ENCODE results near the gene GTSE1. TPM values are rescaled to one million over a fixed set of nuclear protein-coding genes. Genes with fewer than 3 reads are reported as not detected.

GTSE1 gene
- total and polyA plus RNA-seq, 2 of the 13 experiments (the other 11 are each of a cell fraction or from before 2014, with no cell fraction given): 10.7 to 13.5 TPM

DNA sequence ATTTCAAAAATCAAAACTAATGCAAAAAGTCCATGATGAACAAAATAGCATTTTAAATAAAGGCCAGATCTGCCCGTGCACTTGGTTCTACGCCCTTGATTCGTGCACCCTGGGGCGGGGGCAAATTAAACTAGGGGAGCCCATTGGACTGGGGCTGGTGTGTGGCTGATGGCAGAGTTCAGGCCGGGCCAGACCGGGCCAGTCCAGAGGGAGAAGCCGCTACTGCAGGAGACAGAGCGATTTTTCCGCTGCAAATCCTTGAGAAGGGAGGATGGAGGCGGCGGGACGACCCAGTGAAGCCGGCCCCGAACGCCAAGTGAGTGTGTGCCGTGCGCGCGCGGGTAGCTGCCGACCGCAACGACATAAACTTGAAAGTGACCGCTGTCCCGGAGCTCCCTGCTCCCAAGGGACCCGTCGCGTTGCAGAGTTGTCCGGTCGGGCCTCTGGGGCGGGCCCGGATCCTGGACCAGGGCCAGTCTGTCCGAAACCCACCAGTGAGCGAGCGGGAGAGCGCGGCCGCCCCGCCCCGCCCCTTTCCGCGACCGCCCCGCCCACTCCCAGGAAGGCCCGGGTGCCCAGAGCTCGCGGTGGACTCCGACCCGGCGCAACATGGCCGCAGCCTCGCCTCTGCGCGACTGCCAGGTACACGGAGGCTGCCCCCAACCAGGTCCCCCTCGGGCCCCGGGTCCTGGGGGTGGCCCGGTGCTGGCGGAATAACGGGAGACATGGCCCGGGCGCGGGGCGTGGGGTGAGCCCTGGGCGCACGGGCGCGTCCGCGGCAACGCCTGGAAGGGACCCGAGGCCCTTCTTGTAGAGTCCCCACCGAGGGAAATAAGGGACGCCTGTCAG lies 29.0 kb upstream of the GTSE1 start, which contains the start of gene TTC38 (continued):
- TF ChIP-seq ZNF704 (CRISPR knock-in tag; IDR thresholded peaks at IDR 0.05; ENCODE audit: borderline replicate concordance): no peak; the same call in 1 of the 2 replicates
- no peak for TF ChIP-seq SUZ12 (IDR thresholded peaks at IDR 0.05; ENCODE audit: low read depth, low read length)
- TF ChIP-seq ZNF550 (CRISPR knock-in tag; IDR thresholded peaks at IDR 0.05; ENCODE audit: borderline replicate concordance): no peak
- TF ChIP-seq, protein P1, sequence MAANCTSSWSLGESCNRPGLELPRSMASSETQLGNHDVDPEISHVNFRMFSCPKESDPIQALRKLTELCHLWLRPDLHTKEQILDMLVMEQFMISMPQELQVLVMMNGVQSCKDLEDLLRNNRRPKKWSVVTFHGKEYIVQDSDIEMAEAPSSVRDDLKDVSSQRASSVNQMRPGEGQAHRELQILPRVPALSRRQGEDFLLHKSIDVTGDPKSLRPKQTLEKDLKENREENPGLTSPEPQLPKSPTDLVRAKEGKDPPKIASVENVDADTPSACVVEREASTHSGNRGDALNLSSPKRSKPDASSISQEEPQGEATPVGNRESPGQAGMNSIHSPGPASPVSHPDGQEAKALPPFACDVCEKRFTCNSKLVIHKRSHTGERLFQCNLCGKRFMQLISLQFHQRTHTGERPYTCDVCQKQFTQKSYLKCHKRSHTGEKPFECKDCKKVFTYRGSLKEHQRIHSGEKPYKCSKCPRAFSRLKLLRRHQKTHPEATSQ (CRISPR knock-in tag; IDR thresholded peaks at IDR 0.05; ENCODE audit: borderline replicate concordance): no peak
- TF ChIP-seq TBX3 (IDR thresholded peaks at IDR 0.05; ENCODE audit: borderline replicate concordance): no peak
- TF ChIP-seq, protein P2, sequence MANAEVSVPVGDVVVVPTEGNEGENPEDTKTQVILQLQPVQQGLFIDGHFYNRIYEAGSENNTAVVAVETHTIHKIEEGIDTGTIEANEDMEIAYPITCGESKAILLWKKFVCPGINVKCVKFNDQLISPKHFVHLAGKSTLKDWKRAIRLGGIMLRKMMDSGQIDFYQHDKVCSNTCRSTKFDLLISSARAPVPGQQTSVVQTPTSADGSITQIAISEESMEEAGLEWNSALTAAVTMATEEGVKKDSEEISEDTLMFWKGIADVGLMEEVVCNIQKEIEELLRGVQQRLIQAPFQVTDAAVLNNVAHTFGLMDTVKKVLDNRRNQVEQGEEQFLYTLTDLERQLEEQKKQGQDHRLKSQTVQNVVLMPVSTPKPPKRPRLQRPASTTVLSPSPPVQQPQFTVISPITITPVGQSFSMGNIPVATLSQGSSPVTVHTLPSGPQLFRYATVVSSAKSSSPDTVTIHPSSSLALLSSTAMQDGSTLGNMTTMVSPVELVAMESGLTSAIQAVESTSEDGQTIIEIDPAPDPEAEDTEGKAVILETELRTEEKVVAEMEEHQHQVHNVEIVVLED (CRISPR knock-in tag; IDR thresholded peaks at IDR 0.05; ENCODE audit: borderline replicate concordance): peak; percentile 56; the same call in 1 of the 2 replicates
- no peak for TF ChIP-seq XBP1 (CRISPR knock-in tag; IDR thresholded peaks at IDR 0.05)
- TF ChIP-seq ZBTB38 (CRISPR knock-in tag; IDR thresholded peaks at IDR 0.05): peak; percentile 61; the same call in 1 of the 2 replicates
- peak; percentile 88 for TF ChIP-seq HNRNPLL (IDR thresholded peaks at IDR 0.05; ENCODE audit: low read depth, low read length, poor library complexity, severe bottlenecking)
- no peak for TF ChIP-seq CERS6 (CRISPR knock-in tag; IDR thresholded peaks at IDR 0.05)
- peak; percentile 45; the same call in 1 of the 2 replicates for TF ChIP-seq NAIF1 (CRISPR knock-in tag; IDR thresholded peaks at IDR 0.05; ENCODE audit: borderline replicate concordance)
- peak; percentile 65; the same call in 1 of the 2 replicates for TF ChIP-seq MXD1 (CRISPR knock-in tag; IDR thresholded peaks at IDR 0.05)
- no peak for TF ChIP-seq GRHL1 (CRISPR knock-in tag; conservative IDR thresholded peaks at IDR 0.05)
- TF ChIP-seq, protein P3, sequence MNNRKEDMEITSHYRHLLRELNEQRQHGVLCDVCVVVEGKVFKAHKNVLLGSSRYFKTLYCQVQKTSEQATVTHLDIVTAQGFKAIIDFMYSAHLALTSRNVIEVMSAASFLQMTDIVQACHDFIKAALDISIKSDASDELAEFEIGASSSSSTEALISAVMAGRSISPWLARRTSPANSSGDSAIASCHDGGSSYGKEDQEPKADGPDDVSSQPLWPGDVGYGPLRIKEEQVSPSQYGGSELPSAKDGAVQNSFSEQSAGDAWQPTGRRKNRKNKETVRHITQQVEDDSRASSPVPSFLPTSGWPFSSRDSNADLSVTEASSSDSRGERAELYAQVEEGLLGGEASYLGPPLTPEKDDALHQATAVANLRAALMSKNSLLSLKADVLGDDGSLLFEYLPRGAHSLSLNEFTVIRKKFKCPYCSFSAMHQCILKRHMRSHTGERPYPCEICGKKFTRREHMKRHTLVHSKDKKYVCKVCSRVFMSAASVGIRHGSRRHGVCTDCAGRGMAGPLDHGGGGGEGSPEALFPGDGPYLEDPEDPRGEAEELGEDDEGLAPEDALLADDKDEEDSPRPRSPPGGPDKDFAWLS (CRISPR knock-in tag; IDR thresholded peaks at IDR 0.05; ENCODE audit: borderline replicate concordance): no peak
- no peak; the same call in 1 of the 2 replicates for TF ChIP-seq TOPORS (CRISPR knock-in tag; IDR thresholded peaks at IDR 0.05)

Measured in HepG2 (cell line).